ENCODE data around the gene DIS3L2. TPM values are rescaled to one million over a fixed set of nuclear protein-coding genes. Genes with fewer than 3 reads are reported as not detected.

DIS3L2 gene
- total and polyA plus RNA-seq, 2 of the 8 experiments (the other 6 are each of a cell fraction or from before 2014, with no cell fraction given) = 11.5 to 21.6 TPM

DNA sequence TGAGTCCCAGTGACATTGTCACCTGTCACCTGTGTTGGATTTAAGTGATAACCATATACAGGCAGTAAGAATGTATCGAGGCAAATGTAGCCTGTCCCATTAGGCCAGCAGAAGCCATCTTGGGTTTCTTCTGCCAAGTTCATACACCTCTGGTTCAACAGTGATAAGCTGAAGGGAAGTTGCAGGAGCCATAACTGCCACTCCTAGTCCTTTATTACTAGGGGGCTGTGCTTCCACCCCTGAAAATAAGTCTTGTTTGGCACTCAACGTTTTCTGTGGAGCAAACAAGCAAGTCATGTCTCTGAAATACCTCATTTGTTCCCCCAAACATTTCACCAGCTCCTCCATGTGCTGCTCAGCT is 358.9 kb downstream of the DIS3L2 start:
- no peak overlapping the region for H2BK15ac ChIP-seq (ENCODE audit: low read length)
- no peak overlapping the region for H2BK120ac ChIP-seq (replicated peaks; ENCODE audit: low read depth, low read length)
- WGBS, 2 experiments (ENCODE audit: extremely low coverage in 1 of 2, insufficient coverage in 1 of 2, insufficient read length in 1 of 2, insufficient replicate concordance in 2 of 2, low coverage in 1 of 2, low lambda C conversion rate in 2 of 2, missing lambda C conversion rate in 1 of 2) = 92% methylated on average over 2 of the region's 2 CpGs; no CpG with 5 or more reads in 1 of the 2 experiments
- ChIA-PET CTCF (ENCODE audit: partially characterized antibody) (interaction anchor here (0.7 to 10.9 kb wide), 13 partner anchors 11 to 413 kb away, joined by 3 to 124 read pairs (median 5); partner anchors contain the start of gene NPPC), POLR2A (ENCODE audit: partially characterized antibody) (no interaction called here)
- TF ChIP-seq TAF1 (IDR thresholded peaks at IDR 0.05; ENCODE audit: low read depth, low read length) (no peak), CHD1 (IDR thresholded peaks at IDR 0.05; ENCODE audit: low read depth, low read length) (no peak), SRF (IDR thresholded peaks at IDR 0.05; ENCODE audit: low read depth, low read length) (no peak)
- H2AK5ac ChIP-seq (ENCODE audit: low read depth, low read length) = no peak overlapping the region
- no peaks in the 10 kb centered on the region for H3K79me2 ChIP-seq (ENCODE audit: control insufficient read depth in 1 of 2, insufficient read depth in 2 of 2, low read length in 2 of 2)
- H3K4ac ChIP-seq (replicated peaks; ENCODE audit: insufficient read length, low read depth, low read length) = no peak overlapping the region
- FAIRE-seq (no peak), DNase-seq (ENCODE audit: low read depth in 1 of 2, low spot score in 2 of 2) (no peak)
- H3K9me3 ChIP-seq (ENCODE audit: insufficient read depth in 2 of 2, low read depth in 1 of 2, low read length in 1 of 2) = no peaks in the 10 kb centered on the region
- H2BK12ac ChIP-seq (ENCODE audit: low read depth, low read length) = no peak overlapping the region
- no peak overlapping the region for H3K14ac ChIP-seq (ENCODE audit: insufficient read length)
- no peaks in the 10 kb centered on the region for H3K36me3 ChIP-seq (ENCODE audit: control insufficient read depth in 2 of 4, insufficient read depth in 4 of 4, low read length in 3 of 4)
- H3K4me1 ChIP-seq (replicated peaks in 1 of 4; ENCODE audit: control insufficient read depth in 3 of 4, insufficient read depth in 4 of 4, low read length in 3 of 4) = peaks cover 0 to 5% (median 0%) of the 10 kb centered on the region in 4 experiments; a peak in 3 of 7 replicates
- no peak overlapping the region for H4K5ac ChIP-seq (ENCODE audit: insufficient read length, low read depth, low read length)
- no peak overlapping the region for H2AFZ ChIP-seq (ENCODE audit: low read length)
- H2BK20ac ChIP-seq (ENCODE audit: low read length) = no peak overlapping the region
- H3K27ac ChIP-seq (ENCODE audit: low read depth, low read length) = no peak overlapping the region; the same call in 1 of the 2 replicates
- H3K9ac ChIP-seq (replicated peaks in 1 of 4; ENCODE audit: extremely low read depth in 1 of 4, low read depth in 3 of 4, low read length in 3 of 4) = no peak overlapping the region
- no peak overlapping the region for H3K4me2 ChIP-seq (ENCODE audit: insufficient read depth in 1 of 2, low read depth in 2 of 2, low read length in 2 of 2)
- H3K4me3 ChIP-seq (ENCODE audit: extremely low read depth in 1 of 4, insufficient read depth in 2 of 4, low read depth in 3 of 4, low read length in 4 of 4) = no peak overlapping the region
- H3K27me3 ChIP-seq (replicated peaks in 1 of 4; ENCODE audit: control insufficient read depth in 3 of 4, extremely low read depth in 1 of 4, insufficient read depth in 3 of 4, low read length in 3 of 4) = no peaks in the 10 kb centered on the region
- H2BK5ac ChIP-seq (ENCODE audit: low read depth, low read length) = no peak overlapping the region
- no peak overlapping the region for H3K23ac ChIP-seq (ENCODE audit: insufficient read length)
- no peak overlapping the region for H3K56ac ChIP-seq (replicated peaks; ENCODE audit: insufficient read length, low read depth, low read length)
- no peak overlapping the region for H4K8ac ChIP-seq (ENCODE audit: extremely low read depth, insufficient read depth, low read length)
- no peaks in the 10 kb centered on the region for H3K23me2 ChIP-seq (ENCODE audit: low read depth, low read length)
- no peak overlapping the region for H4K91ac ChIP-seq (replicated peaks; ENCODE audit: insufficient read length, low read length)
- peaks cover 0 to 2% of the 10 kb centered on the region in 2 experiments for H4K20me1 ChIP-seq (replicated peaks in 1 of 2; ENCODE audit: control insufficient read depth in 1 of 2, insufficient read depth in 2 of 2, low read length in 2 of 2)
- H3K79me1 ChIP-seq (ENCODE audit: low read depth, low read length) = 0 out of 2 replicates have a peak, but pooled peaks cover 2% of the 10 kb centered on the region
- no peak overlapping the region for H3K18ac ChIP-seq (ENCODE audit: extremely low read depth, low read length)

All from H1 (cell line).